ENCODE results near the gene CBX3.

GRCh38 chr7:26182283-26182682, 19.3 kb upstream of the CBX3 start:
- TF ChIP-seq CTCF (conservative IDR thresholded peaks at IDR 0.05 in 1 of 2, IDR thresholded peaks at IDR 0.05 in 1 of 2; ENCODE audit: low read depth in 1 of 2, low read length in 2 of 2) (no peak), EZH2 (IDR thresholded peaks at IDR 0.05; ENCODE audit: low read length, missing control alignments) (no peak)

Measured in fibroblast of lung (primary cell).